CD4-positive, alpha-beta memory T cell (primary cell): ENCODE results near the gene SPANXN3. TPM values are rescaled to one million over a fixed set of nuclear protein-coding genes. Genes with fewer than 3 reads are reported as not detected.

Source experiments
- CTCF ChIA-PET: fragments of 350-600 bp; sonication (Branson Sonifier 250); formaldehyde crosslinking; loops from one replicate; lab custom pipeline; 2021; ENCODE audit warnings: inconsistent platforms; ENCODE audit not compliant: partially characterized antibody; lab: Charles Lee
- POLR2A ChIA-PET: fragments of 350-600 bp; sonication (Branson Sonifier 250); formaldehyde crosslinking; loops from one replicate; lab custom pipeline; 2021; ENCODE audit not compliant: partially characterized antibody; lab: Charles Lee
- DNase-seq, 5 donors: peaks; one replicate each; pipeline versions ENCODE4 v3.0.0 to v3.0.0-alpha.2; 2020 to 2022; ENCODE audit warnings: mixed read lengths in 1 of 5
- H3K27ac ChIP-seq: one replicate; pipeline ENCODE4 v1.7.0; 2013; ENCODE audit warnings: low read depth, low read length
- H3K27me3 ChIP-seq: 2 replicates; pipeline ENCODE4 v1.7.0; 2013; ENCODE audit warnings: mild to moderate bottlenecking, low read length, moderate library complexity; ENCODE audit not compliant: insufficient read depth
- H3K36me3 ChIP-seq: 2 replicates; pipeline ENCODE4 v1.7.0; 2013; ENCODE audit warnings: mild to moderate bottlenecking, low read length, moderate library complexity; ENCODE audit not compliant: insufficient read depth
- H3K4me1 ChIP-seq: 2 replicates; pipeline ENCODE4 v1.7.0; 2013; ENCODE audit warnings: mild to moderate bottlenecking, low read length, moderate library complexity; ENCODE audit not compliant: insufficient read depth
- H3K4me3 ChIP-seq, 2 donors: one replicate each; pipeline ENCODE4 v1.7.0; 2013; ENCODE audit warnings: low read length in 2 of 2, mild to moderate bottlenecking in 1 of 2
- H3K9me3 ChIP-seq, 2 donors: one replicate each; pipeline ENCODE4 v1.7.0; 2013; ENCODE audit warnings: low read length in 2 of 2, control low read depth in 1 of 2; ENCODE audit not compliant: control insufficient read depth in 1 of 2
- H3K27ac Mint-ChIP-seq, 7 donors: one replicate each; pipeline ENCODE4 v1.8.0; 2020 to 2021; ENCODE audit warnings: mixed read lengths in 7 of 7, mild to moderate bottlenecking in 6 of 7, inconsistent platforms in 3 of 7, moderate library complexity in 3 of 7
- H3K27me3 Mint-ChIP-seq, 2 donors: one replicate each; pipeline ENCODE4 v1.8.0; 2020 to 2021; ENCODE audit warnings: mixed read lengths in 2 of 2
- H3K36me3 Mint-ChIP-seq, 2 donors: one replicate each; pipeline ENCODE4 v1.8.0; 2020 to 2021; ENCODE audit warnings: mixed read lengths in 2 of 2, inconsistent platforms in 1 of 2, mild to moderate bottlenecking in 1 of 2
- H3K4me1 Mint-ChIP-seq, 4 donors: one replicate each; pipeline ENCODE4 v1.8.0; 2020 to 2021; ENCODE audit warnings: mixed read lengths in 4 of 4, mild to moderate bottlenecking in 1 of 4
- H3K4me3 Mint-ChIP-seq, 8 donors: one replicate each; pipeline ENCODE4 v1.8.0; 2020 to 2021; ENCODE audit warnings: mixed read lengths in 8 of 8, mild to moderate bottlenecking in 7 of 8, moderate library complexity in 6 of 8, inconsistent platforms in 3 of 8
- H3K9me3 Mint-ChIP-seq, 8 donors: one replicate each; pipeline ENCODE4 v1.8.0; 2020 to 2021; ENCODE audit warnings: mixed read lengths in 8 of 8, mild to moderate bottlenecking in 5 of 8, inconsistent platforms in 3 of 8, moderate library complexity in 1 of 8
- intact Hi-C: fragments of 100-400 bp; cut with micrococcal nuclease; formaldehyde crosslinking; loops from one replicate; pipeline ENCODE4 v1.15.1; 2023
- polyA plus RNA-seq, 2 donors: library from polyadenylated mRNA; unstranded; fragments of 300-500 nt; fragmentation: Illumina TruSeq; gene quantifications; one replicate each; pipeline ENCODE4 v1.2.3, GENCODE V29; 2021
- total RNA-seq, 2 experiments: library from RNA; stranded (reverse); gene quantifications; one replicate each; pipeline ENCODE4 v1.2.3, GENCODE V29; 2021

SPANXN3 gene
- total and polyA plus RNA-seq, 4 experiments from 2014 or later = not detected

DNA sequence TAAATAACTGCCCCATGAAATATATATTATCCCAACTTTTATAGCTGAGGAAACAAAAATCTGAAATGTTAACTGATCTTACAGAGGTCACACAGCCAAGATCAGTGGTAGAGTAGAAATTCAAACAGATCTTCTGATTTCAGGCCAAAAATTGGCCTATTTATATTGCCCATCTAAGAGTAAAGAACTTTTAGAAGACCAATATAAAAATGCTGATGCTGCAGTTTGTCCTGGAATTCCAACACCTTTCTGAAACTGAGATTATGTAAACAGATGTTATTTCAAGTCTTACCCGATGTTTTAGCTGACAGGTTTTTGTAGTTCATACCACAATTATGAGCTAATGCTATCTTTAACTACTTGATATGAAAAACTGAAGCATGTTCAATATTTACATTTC is 51.1 kb downstream of the SPANXN3 start:
- Histone ChIP-seq H3K27me3 (no peaks in the 10 kb centered on the region), H3K4me3 (no peak overlapping the region), H3K27ac (no peak overlapping the region), H3K36me3 (no peaks in the 10 kb centered on the region), H3K9me3 (no peaks in the 10 kb centered on the region), H3K4me1 (no peaks in the 10 kb centered on the region)
- Mint-ChIP-seq H3K27ac (no peak overlapping the region), H3K4me1 (no peaks in the 10 kb centered on the region), H3K27me3 (no peaks in the 10 kb centered on the region), H3K9me3 (peaks cover 0 to 4% (median under 1%) of the 10 kb centered on the region in 8 donors), H3K4me3 (no peak overlapping the region), H3K36me3 (no peaks in the 10 kb centered on the region)
- DNase-seq = no peak
- intact Hi-C loops = no loop called here
- POLR2A ChIA-PET = no interaction called here
- CTCF ChIA-PET = no interaction called here

- H3K27me3 ChIP-seq = no peaks in the 10 kb centered on the region
- H3K4me1 ChIP-seq = no peaks in the 10 kb centered on the region
- H3K4me1 Mint-ChIP-seq = no peaks in the 10 kb centered on the region
- no peak overlapping the region for H3K27ac ChIP-seq
- H3K27me3 Mint-ChIP-seq = no peaks in the 10 kb centered on the region
- no peaks in the 10 kb centered on the region for H3K36me3 Mint-ChIP-seq
- DNase-seq = no peak
- H3K4me3 ChIP-seq = no peak overlapping the region
- H3K36me3 ChIP-seq = no peaks in the 10 kb centered on the region
- CTCF ChIA-PET = no interaction called here
- H3K27ac Mint-ChIP-seq = no peak overlapping the region
- intact Hi-C loops = no loop called here
- peaks cover 0 to 5% (median 0%) of the 10 kb centered on the region in 8 donors for H3K9me3 Mint-ChIP-seq
- POLR2A ChIA-PET = no interaction called here
- no peak overlapping the region for H3K4me3 Mint-ChIP-seq
- H3K9me3 ChIP-seq = no peaks in the 10 kb centered on the region
Observed at GRCh38 chrX:143462696-143463095, 54.6 kb downstream of the SPANXN3 start.

- Mint-ChIP-seq H3K27me3 (no peaks in the 10 kb centered on the region), H3K27ac (no peak overlapping the region), H3K4me1 (no peaks in the 10 kb centered on the region), H3K4me3 (no peak overlapping the region), H3K36me3 (no peaks in the 10 kb centered on the region), H3K9me3 (peaks cover 0 to 6% (median 0%) of the 10 kb centered on the region in 8 donors)
- Histone ChIP-seq H3K9me3 (no peaks in the 10 kb centered on the region), H3K4me1 (no peaks in the 10 kb centered on the region), H3K27me3 (no peaks in the 10 kb centered on the region), H3K27ac (no peak overlapping the region), H3K36me3 (no peaks in the 10 kb centered on the region), H3K4me3 (no peak overlapping the region)
- ChIA-PET CTCF (no interaction called here), POLR2A (no interaction called here)
- no peak for DNase-seq
- intact Hi-C loops = no loop called here
Observed at GRCh38 chrX:143461606-143462005, 55.7 kb downstream of the SPANXN3 start.

Other genes starting within 250 kb of the SPANXN3 start
- gene SLITRK4, start 118.6 kb upstream of the SPANXN3 start, total RNA-seq = not detected
- gene SLITRK4, start 118.6 kb upstream of the SPANXN3 start, polyA plus RNA-seq = not detected
- gene SPANXN2, start 203.3 kb upstream of the SPANXN3 start, total RNA-seq = not detected
- gene SPANXN2, start 203.3 kb upstream of the SPANXN3 start, polyA plus RNA-seq = not detected